Measurements from ENCODE around the gene PRR20C. TPM values are rescaled to one million over a fixed set of nuclear protein-coding genes. Genes with fewer than 3 reads are reported as not detected.

The PRR20C gene
- total RNA-seq = not detected

GRCh38 chr13:57153761-57154160 lies at the start of gene PRR20C:
PRR20C (plus strand) TSS chr13:57154061; CDS start chr13:57154448, 387 bp downstream.

DNA sequence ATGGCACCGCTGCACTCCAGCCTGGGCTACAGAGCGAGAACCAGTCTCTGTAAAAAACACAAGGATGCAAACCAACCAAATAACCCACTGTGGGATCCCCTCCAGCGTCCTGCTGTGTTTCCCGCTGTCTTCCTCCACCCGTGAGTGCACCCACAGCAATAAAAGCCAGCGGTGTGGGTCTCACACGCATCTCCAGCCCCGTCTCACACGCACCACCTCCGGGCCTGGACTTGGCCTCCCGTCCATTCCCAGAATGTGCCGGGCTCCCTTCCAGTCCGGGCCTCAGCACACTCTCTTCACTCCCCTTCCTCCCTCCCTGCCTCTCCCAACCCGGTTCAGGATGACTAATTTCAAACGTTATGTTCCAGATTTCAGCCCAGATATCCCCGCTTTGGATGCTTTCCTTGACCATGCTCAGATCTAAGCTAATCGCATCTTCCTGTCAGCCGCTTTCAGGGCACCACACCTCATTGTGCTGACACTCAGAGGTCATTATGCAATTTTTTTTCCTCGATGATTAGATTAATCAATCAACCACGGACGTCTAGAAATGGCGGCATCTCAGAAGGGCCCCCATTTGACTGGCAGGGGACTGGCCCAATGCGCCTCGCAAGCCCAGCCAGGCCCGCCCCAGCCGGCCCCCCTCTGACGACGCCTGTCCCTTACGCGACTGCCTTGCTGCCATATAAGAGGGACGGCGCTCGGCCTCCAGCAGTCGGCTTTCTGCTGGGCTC lies 13.5 kb upstream of the PRR20C start, which contains the start of gene PRR20A:
Gene PRR20A (plus strand): TSS at position 684 of the 734 bp plus-strand sequence. CDS start 387 bp downstream, outside the sequence.

DNA sequence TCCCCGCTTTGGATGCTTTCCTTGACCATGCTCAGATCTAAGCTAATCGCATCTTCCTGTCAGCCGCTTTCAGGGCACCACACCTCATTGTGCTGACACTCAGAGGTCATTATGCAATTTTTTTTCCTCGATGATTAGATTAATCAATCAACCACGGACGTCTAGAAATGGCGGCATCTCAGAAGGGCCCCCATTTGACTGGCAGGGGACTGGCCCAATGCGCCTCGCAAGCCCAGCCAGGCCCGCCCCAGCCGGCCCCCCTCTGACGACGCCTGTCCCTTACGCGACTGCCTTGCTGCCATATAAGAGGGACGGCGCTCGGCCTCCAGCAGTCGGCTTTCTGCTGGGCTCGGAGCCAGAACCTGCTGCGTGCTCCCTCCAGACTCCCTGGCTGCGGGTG lies 6.7 kb upstream of the PRR20C start, which contains the start of gene PRR20B:
Gene PRR20B (plus strand): TSS at position 301 of the 400 bp plus-strand sequence. CDS start 387 bp downstream, outside the sequence.

DNA sequence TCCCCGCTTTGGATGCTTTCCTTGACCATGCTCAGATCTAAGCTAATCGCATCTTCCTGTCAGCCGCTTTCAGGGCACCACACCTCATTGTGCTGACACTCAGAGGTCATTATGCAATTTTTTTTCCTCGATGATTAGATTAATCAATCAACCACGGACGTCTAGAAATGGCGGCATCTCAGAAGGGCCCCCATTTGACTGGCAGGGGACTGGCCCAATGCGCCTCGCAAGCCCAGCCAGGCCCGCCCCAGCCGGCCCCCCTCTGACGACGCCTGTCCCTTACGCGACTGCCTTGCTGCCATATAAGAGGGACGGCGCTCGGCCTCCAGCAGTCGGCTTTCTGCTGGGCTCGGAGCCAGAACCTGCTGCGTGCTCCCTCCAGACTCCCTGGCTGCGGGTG lies 6.5 kb downstream of the PRR20C start, which contains the start of gene PRR20D:
Gene PRR20D (plus strand): TSS at position 301 of the 400 bp plus-strand sequence. CDS start 387 bp downstream, outside the sequence.

GRCh38 chr13:57166897-57167296 lies 13.0 kb downstream of the PRR20C start, which contains the start of gene PRR20E:
PRR20E (plus strand) TSS chr13:57167197; CDS start chr13:57167584, 387 bp downstream.

Small RNAs within 50 kb of the gene (small RNA-seq; reads per million reads assigned to genes)
- 0 reads per million in 2 donors for gene PRR20FP

Other genes with a start within 250 kb of the PRR20C start
- not detected for gene PRR20A, start 13.1 kb upstream of the PRR20C start, total RNA-seq
- gene PRR20B, start 6.6 kb upstream of the PRR20C start, total RNA-seq = not detected
- gene PRR20D, start 6.6 kb downstream of the PRR20C start, total RNA-seq = not detected
- gene PRR20E, start 13.1 kb downstream of the PRR20C start, total RNA-seq = not detected

Data from melanocyte of skin (primary cell).